OCI-LY1 (cell line): Measurements from ENCODE around the gene GPR21.

Experiments used
- EZH2 ChIP-seq: fragments of 200-600 bp; sonication (generic), shearing (Covaris generic); IDR thresholded peaks from 2 replicates; pipeline ENCODE4 v1.8.0; 2017; ENCODE audit warnings: borderline replicate concordance, mixed run types, mild to moderate bottlenecking, antibody characterized with exemption, low read length, moderate library complexity, mixed read lengths
- TF ChIP-seq, protein P1 (sequence below): fragments of 200-600 bp; sonication (generic), shearing (Covaris generic); IDR thresholded peaks from 2 replicates; pipeline ENCODE4 v1.5.1; 2017; ENCODE audit warnings: mild to moderate bottlenecking, antibody characterized with exemption, low read length, moderate library complexity, mixed read lengths

DNA sequence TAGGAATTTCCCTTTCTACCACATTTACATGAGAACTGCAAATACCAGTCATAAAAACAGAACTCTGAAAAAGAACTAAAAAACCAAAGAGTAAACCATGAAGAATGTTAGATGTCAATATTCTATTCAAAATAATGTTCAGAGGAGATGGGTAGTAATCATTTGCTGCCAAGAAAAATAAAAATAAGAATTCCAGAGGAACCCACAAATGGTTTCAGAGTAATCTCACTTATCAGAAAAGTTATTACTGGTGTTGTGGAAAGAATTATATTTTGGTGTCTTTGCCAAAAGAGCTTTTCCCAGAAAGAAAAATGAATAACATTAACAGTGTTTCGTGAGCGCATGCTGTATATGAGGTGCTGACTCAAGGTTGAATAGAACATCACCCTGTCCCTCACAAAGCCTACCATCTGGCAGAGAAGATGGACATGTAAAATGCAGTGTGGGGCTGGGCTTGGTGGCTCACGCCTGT lies 35.6 kb downstream of the GPR21 start:
- TF ChIP-seq, protein P1, sequence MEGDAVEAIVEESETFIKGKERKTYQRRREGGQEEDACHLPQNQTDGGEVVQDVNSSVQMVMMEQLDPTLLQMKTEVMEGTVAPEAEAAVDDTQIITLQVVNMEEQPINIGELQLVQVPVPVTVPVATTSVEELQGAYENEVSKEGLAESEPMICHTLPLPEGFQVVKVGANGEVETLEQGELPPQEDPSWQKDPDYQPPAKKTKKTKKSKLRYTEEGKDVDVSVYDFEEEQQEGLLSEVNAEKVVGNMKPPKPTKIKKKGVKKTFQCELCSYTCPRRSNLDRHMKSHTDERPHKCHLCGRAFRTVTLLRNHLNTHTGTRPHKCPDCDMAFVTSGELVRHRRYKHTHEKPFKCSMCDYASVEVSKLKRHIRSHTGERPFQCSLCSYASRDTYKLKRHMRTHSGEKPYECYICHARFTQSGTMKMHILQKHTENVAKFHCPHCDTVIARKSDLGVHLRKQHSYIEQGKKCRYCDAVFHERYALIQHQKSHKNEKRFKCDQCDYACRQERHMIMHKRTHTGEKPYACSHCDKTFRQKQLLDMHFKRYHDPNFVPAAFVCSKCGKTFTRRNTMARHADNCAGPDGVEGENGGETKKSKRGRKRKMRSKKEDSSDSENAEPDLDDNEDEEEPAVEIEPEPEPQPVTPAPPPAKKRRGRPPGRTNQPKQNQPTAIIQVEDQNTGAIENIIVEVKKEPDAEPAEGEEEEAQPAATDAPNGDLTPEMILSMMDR = no peak
- TF ChIP-seq EZH2 = no peak
